PC-9 (cell line): ENCODE data around the gene OR6X1. TPM values are rescaled to one million over a fixed set of nuclear protein-coding genes. Genes with fewer than 3 reads are reported as not detected.

Source experiments
- BruUV-seq: library from RNA; stranded (reverse); fragments of 400-500 nt; replicated peaks from 2 replicates; lab custom pipeline; 2021; lab: Mats Ljungman, UMichigan
- CTCF ChIA-PET: fragments of 300-600 bp; sonication (Branson Sonifier 250); formaldehyde crosslinking; loops from one replicate; lab custom pipeline; 2022; ENCODE audit warnings: antibody characterized with exemption; lab: Charles Lee
- POLR2A ChIA-PET: fragments of 300-600 bp; sonication (Branson Sonifier 250); formaldehyde crosslinking; loops from one replicate; lab custom pipeline; 2022; ENCODE audit warnings: antibody characterized with exemption; ENCODE audit not compliant: unreplicated experiment; lab: Charles Lee
- DNase-seq, 2 experiments: peaks; one replicate each; pipeline versions ENCODE4 v3.0.0 to v3.0.0-alpha.2; 2015 to 2022; ENCODE audit warnings: mixed read lengths in 1 of 2
- H2AFZ ChIP-seq: fragments of 200-600 bp; sonication (generic); 2 replicates; pipeline ENCODE4 v1.8.1; 2017; ENCODE audit warnings: antibody characterized with exemption
- H3F3A ChIP-seq: fragments of 200-600 bp; sonication (generic); 2 replicates; pipeline ENCODE4 v1.8.1; 2017; ENCODE audit warnings: antibody characterized with exemption, mild to moderate bottlenecking, low read depth; ENCODE audit not compliant: insufficient read depth
- H3K27ac ChIP-seq: fragments of 200-600 bp; sonication (generic); 2 replicates; pipeline ENCODE4 v1.6.1; 2016; ENCODE audit warnings: mixed run types
- H3K27me3 ChIP-seq: fragments of 200-600 bp; sonication (generic); 2 replicates; pipeline ENCODE4 v1.6.1; 2016; ENCODE audit warnings: low read depth, mixed run types; ENCODE audit not compliant: insufficient read depth
- H3K36me3 ChIP-seq: fragments of 200-600 bp; sonication (generic); 2 replicates; pipeline ENCODE4 v1.6.1; 2016; ENCODE audit warnings: low read depth, mixed run types
- H3K4me1 ChIP-seq: fragments of 200-600 bp; sonication (generic); replicated peaks from 2 replicates; pipeline ENCODE4 v1.6.1; 2016; ENCODE audit warnings: mixed run types; ENCODE audit not compliant: insufficient read depth
- H3K4me2 ChIP-seq: fragments of 200-600 bp; sonication (generic); 2 replicates; pipeline ENCODE4 v1.6.1; 2017; ENCODE audit warnings: mixed run types
- H3K4me3 ChIP-seq: fragments of 200-600 bp; sonication (generic); 2 replicates; pipeline ENCODE4 v1.6.1; 2016; ENCODE audit warnings: mixed run types
- H3K79me2 ChIP-seq: fragments of 200-600 bp; sonication (generic); 2 replicates; pipeline ENCODE4 v1.6.1; 2017; ENCODE audit warnings: low read depth, mixed run types
- H3K9me2 ChIP-seq: fragments of 200-600 bp; sonication (generic); 2 replicates; pipeline ENCODE4 v1.8.1; 2017; ENCODE audit warnings: mild to moderate bottlenecking; ENCODE audit not compliant: insufficient read depth
- H3K9me3 ChIP-seq: fragments of 200-600 bp; sonication (generic); 2 replicates; pipeline ENCODE4 v1.8.1; 2016; ENCODE audit warnings: low read depth; ENCODE audit not compliant: insufficient read depth
- H4K20me1 ChIP-seq: fragments of 200-600 bp; sonication (generic); 2 replicates; pipeline ENCODE4 v1.8.1; 2017; ENCODE audit not compliant: insufficient read depth
- EZH2 ChIP-seq: fragments of 200-600 bp; sonication (generic); IDR thresholded peaks from 2 replicates; pipeline ENCODE4 v1.8.0; 2017; ENCODE audit warnings: antibody characterized with exemption, low read depth
- intact Hi-C: fragments of 100-400 bp; cut with micrococcal nuclease; formaldehyde crosslinking; loops from one replicate; pipeline ENCODE4 v1.10.0; 2022; ENCODE audit not compliant: unreplicated experiment
- total RNA-seq: library from RNA; stranded (reverse); gene quantifications from 2 replicates; pipeline ENCODE4 v1.2.3, GENCODE V29; 2021
- TF ChIP-seq, protein P1 (sequence below): fragments of 200-600 bp; sonication (generic); conservative IDR thresholded peaks from 2 replicates; pipeline ENCODE4 v1.6.1; 2017; ENCODE audit warnings: mixed run types, antibody characterized with exemption, mild to moderate bottlenecking, moderate library complexity

OR6X1 gene
- total RNA-seq, 1 experiment from 2014 or later, result not detected

DNA sequence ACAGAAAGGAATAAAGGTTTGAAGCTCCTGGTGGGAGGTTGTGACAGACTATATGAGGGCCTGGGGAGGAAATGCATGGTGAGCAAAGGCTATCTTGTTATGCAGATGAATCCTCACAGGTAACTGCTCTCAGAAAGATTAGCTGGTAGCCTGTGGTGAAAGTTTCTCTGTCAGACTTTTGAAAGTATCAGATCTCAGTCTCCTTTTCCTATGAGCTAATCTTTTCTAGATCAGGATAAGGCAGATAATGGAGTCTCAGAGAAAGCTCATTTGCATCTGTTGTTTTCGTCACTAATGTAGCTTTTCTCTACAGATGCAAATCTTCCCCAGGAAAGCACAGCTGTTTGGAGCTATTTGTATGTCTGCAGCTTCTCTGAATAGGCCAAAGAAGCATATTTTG is 21.0 kb upstream of the OR6X1 start:
- POLR2A ChIA-PET, result no interaction called here
- CTCF ChIA-PET, result no interaction called here

GRCh38 chr11:123773959-123774358 is 19.6 kb upstream of the OR6X1 start:
- POLR2A ChIA-PET, result no interaction called here
- CTCF ChIA-PET, result no interaction called here
- intact Hi-C loops, result no loop called here
- Histone ChIP-seq H2AFZ (no peak overlapping the region), H3K27me3 (no peaks in the 10 kb centered on the region), H3K4me1 (no peaks in the 10 kb centered on the region), H3K9me3 (no peaks in the 10 kb centered on the region; the same call in 1 of the 2 replicates), H3K79me2 (no peaks in the 10 kb centered on the region), H3K27ac (no peak overlapping the region), H4K20me1 (no peaks in the 10 kb centered on the region), H3K4me3 (no peak overlapping the region), H3F3A (no peaks in the 10 kb centered on the region), H3K4me2 (no peak overlapping the region), H3K36me3 (no peaks in the 10 kb centered on the region), H3K9me2 (no peaks in the 10 kb centered on the region)
- BruUV-seq, result no TSS peak
- no peak for DNase-seq
- TF ChIP-seq EZH2, result no peak
- TF ChIP-seq, protein P1, sequence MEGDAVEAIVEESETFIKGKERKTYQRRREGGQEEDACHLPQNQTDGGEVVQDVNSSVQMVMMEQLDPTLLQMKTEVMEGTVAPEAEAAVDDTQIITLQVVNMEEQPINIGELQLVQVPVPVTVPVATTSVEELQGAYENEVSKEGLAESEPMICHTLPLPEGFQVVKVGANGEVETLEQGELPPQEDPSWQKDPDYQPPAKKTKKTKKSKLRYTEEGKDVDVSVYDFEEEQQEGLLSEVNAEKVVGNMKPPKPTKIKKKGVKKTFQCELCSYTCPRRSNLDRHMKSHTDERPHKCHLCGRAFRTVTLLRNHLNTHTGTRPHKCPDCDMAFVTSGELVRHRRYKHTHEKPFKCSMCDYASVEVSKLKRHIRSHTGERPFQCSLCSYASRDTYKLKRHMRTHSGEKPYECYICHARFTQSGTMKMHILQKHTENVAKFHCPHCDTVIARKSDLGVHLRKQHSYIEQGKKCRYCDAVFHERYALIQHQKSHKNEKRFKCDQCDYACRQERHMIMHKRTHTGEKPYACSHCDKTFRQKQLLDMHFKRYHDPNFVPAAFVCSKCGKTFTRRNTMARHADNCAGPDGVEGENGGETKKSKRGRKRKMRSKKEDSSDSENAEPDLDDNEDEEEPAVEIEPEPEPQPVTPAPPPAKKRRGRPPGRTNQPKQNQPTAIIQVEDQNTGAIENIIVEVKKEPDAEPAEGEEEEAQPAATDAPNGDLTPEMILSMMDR, result no peak

More for the DNA sequence above, 21.0 kb upstream of the OR6X1 start:
- H3K4me3 ChIP-seq, result no peak overlapping the region
- no peaks in the 10 kb centered on the region for H3K9me2 ChIP-seq
- no peak for TF ChIP-seq EZH2
- TF ChIP-seq, protein P1, result no peak
- no TSS peak for BruUV-seq
- no peak overlapping the region for H3K4me2 ChIP-seq
- H3K36me3 ChIP-seq, result no peaks in the 10 kb centered on the region
- H3F3A ChIP-seq, result no peaks in the 10 kb centered on the region
- H3K27me3 ChIP-seq, result no peaks in the 10 kb centered on the region
- intact Hi-C loops, result no loop called here
- H2AFZ ChIP-seq, result no peak overlapping the region
- no peaks in the 10 kb centered on the region; the same call in 1 of the 2 replicates for H3K9me3 ChIP-seq
- DNase-seq, result no peak
- H4K20me1 ChIP-seq, result no peaks in the 10 kb centered on the region
- no peak overlapping the region for H3K27ac ChIP-seq
- no peaks in the 10 kb centered on the region for H3K4me1 ChIP-seq
- H3K79me2 ChIP-seq, result no peaks in the 10 kb centered on the region

DNA sequence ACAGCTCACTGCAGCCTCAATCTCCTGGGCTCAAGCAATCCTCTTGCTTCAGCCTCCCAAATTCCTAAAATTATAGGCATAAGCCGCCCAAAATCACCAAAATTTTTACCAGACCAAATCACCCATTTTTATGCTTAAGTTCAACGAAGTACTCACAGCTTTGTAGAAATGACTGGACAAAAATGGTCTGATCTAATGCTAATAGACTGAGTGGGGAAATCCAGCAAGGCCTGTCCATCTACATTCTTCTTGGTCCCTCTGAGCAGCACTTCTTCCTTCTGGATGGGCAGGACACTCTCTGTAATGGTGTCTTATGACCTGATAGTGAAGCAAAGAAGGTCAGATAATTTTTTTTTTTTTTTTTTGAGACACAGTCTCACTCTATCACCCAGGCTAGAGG is 18.7 kb upstream of the OR6X1 start:
- no peaks in the 10 kb centered on the region; the same call in 1 of the 2 replicates for H3K9me3 ChIP-seq
- H3K9me2 ChIP-seq, result no peaks in the 10 kb centered on the region
- intact Hi-C loops, result no loop called here
- no peaks in the 10 kb centered on the region for H3K36me3 ChIP-seq
- H3K4me2 ChIP-seq, result no peak overlapping the region
- no peaks in the 10 kb centered on the region for H3K4me1 ChIP-seq
- BruUV-seq, result no TSS peak
- H3K27me3 ChIP-seq, result no peaks in the 10 kb centered on the region
- H2AFZ ChIP-seq, result no peak overlapping the region
- H4K20me1 ChIP-seq, result no peaks in the 10 kb centered on the region
- DNase-seq, result no peak
- H3F3A ChIP-seq, result no peaks in the 10 kb centered on the region
- TF ChIP-seq, protein P1, result no peak
- TF ChIP-seq EZH2, result no peak
- no peaks in the 10 kb centered on the region for H3K79me2 ChIP-seq
- no peak overlapping the region for H3K4me3 ChIP-seq
- ChIA-PET POLR2A (no interaction called here), CTCF (no interaction called here)
- H3K27ac ChIP-seq, result no peak overlapping the region
